OCI-LY3 (cell line): ENCODE results near the gene RBM46.

Source experiments
- H2AFZ ChIP-seq: fragments of 200-600, 300-600 bp; shearing (Covaris generic); 2 replicates; pipeline ENCODE4 v1.6.0; 2014; ENCODE audit warnings: antibody characterized with exemption, low read depth, low read length
- H3K27ac ChIP-seq: fragments of 200-600, 300-600 bp; sonication (generic); 2 replicates; pipeline ENCODE4 v1.5.1; 2014; ENCODE audit warnings: mild to moderate bottlenecking, low read length, moderate library complexity, mixed read lengths
- H3K27me3 ChIP-seq: fragments of 200-600, 300-600 bp; sonication (generic); 2 replicates; pipeline ENCODE4 v1.6.1; 2014; ENCODE audit warnings: low read depth, low read length, mixed read lengths
- H3K36me3 ChIP-seq: fragments of 200-600, 300-600 bp; sonication (generic); replicated peaks from 2 replicates; pipeline ENCODE3; 2014; ENCODE audit warnings: low read depth, low read length, mixed read lengths
- H3K4me1 ChIP-seq: fragments of 300-600, 200-600 bp; sonication (generic); 2 replicates; pipeline ENCODE4 v1.6.1; 2014; ENCODE audit warnings: low read length, mixed read lengths
- H3K4me2 ChIP-seq: fragments of 200-600, 300-600 bp; sonication (generic); 2 replicates; pipeline ENCODE4 v1.6.1; 2014; ENCODE audit warnings: low read length, mixed read lengths
- H3K4me3 ChIP-seq: fragments of 300-600, 200-600 bp; sonication (generic); 2 replicates; pipeline ENCODE4 v1.5.1; 2014; ENCODE audit warnings: antibody characterized with exemption, mild to moderate bottlenecking, low read length, moderate library complexity
- H3K79me2 ChIP-seq: fragments of 300-600, 200-600 bp; shearing (Covaris generic); 2 replicates; pipeline ENCODE4 v1.6.1; 2014; ENCODE audit warnings: mild to moderate bottlenecking, low read length, mixed read lengths
- H3K9ac ChIP-seq: fragments of 300-600, 200-600 bp; shearing (Covaris generic); 2 replicates; pipeline ENCODE4 v1.6.0; 2014; ENCODE audit warnings: mild to moderate bottlenecking, low read length, moderate library complexity
- H3K9me3 ChIP-seq: fragments of 200-600, 300-600 bp; shearing (Covaris generic); 2 replicates; pipeline ENCODE4 v1.6.1; 2014; ENCODE audit warnings: low read length, mixed read lengths; ENCODE audit not compliant: insufficient read depth
- H4K20me1 ChIP-seq: fragments of 200-600, 300-600 bp; sonication (generic); 2 replicates; pipeline ENCODE4 v1.6.1; 2016; ENCODE audit warnings: low read length, mixed read lengths; ENCODE audit not compliant: insufficient read depth
- EZH2phosphoT487 ChIP-seq: fragments of 200-600 bp; shearing (Covaris generic); IDR thresholded peaks from 2 replicates; pipeline ENCODE4 v1.6.1; 2018; ENCODE audit warnings: antibody characterized with exemption, mixed run types, low read depth
- TF ChIP-seq, protein P1 (sequence below): fragments of 200-600, 300-600 bp; sonication (generic); IDR thresholded peaks from 2 replicates; pipeline ENCODE4 v1.5.1; 2014; ENCODE audit warnings: antibody characterized with exemption, low read length, low read depth

RBM46 gene

DNA sequence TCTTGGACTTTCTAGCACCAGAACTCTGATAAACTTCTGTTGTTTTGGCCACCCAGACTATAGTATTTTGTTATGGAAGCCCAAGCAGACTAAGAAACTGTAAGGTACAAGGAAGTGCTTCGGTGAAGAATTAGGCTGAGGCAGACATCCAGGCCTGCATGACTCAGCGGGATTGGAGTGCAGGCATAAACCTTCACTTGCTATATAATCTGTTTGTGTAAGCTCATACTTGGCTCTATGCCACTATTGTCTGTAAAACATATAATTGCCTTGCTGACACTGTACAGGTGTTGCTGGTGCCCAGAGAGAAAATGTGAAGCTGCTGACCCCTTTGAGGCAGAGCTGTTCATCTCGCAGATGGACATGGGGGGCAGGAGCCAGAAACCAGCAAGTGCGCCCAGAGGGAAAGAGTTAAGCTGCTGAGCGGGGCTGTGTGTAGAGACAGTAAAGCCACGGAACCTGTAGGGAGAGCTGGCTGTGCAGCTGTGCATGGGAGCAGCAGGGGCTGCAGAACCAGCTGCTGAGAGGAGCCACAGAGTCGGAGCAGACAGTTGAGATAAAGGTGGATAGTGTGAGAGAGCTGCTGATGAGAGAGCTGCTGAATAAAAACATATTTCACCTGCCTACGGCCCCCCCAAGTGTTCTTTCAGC is 96.2 kb downstream of the RBM46 start:
- Histone ChIP-seq H3K27me3 (no peaks in the 10 kb centered on the region), H3K4me1 (no peaks in the 10 kb centered on the region), H3K79me2 (no peaks in the 10 kb centered on the region), H4K20me1 (no peaks in the 10 kb centered on the region), H3K4me3 (no peak overlapping the region), H2AFZ (no peak overlapping the region), H3K27ac (no peak overlapping the region), H3K36me3 (no peaks in the 10 kb centered on the region), H3K9ac (no peak overlapping the region), H3K4me2 (no peak overlapping the region), H3K9me3 (peaks cover 11% of the 10 kb centered on the region; the same call in 1 of the 2 replicates)
- TF ChIP-seq EZH2phosphoT487, result no peak
- TF ChIP-seq, protein P1, sequence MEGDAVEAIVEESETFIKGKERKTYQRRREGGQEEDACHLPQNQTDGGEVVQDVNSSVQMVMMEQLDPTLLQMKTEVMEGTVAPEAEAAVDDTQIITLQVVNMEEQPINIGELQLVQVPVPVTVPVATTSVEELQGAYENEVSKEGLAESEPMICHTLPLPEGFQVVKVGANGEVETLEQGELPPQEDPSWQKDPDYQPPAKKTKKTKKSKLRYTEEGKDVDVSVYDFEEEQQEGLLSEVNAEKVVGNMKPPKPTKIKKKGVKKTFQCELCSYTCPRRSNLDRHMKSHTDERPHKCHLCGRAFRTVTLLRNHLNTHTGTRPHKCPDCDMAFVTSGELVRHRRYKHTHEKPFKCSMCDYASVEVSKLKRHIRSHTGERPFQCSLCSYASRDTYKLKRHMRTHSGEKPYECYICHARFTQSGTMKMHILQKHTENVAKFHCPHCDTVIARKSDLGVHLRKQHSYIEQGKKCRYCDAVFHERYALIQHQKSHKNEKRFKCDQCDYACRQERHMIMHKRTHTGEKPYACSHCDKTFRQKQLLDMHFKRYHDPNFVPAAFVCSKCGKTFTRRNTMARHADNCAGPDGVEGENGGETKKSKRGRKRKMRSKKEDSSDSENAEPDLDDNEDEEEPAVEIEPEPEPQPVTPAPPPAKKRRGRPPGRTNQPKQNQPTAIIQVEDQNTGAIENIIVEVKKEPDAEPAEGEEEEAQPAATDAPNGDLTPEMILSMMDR, result no peak
